BE2C (cell line): ENCODE results near the gene FRYL.
"Not testable (repeated sequence)": the region's sequence is repeated elsewhere in the genome, so short reads cannot be mapped to it uniquely, and the experiment has no call there.

Experiments
- DNase-seq: peaks from one replicate; pipeline ENCODE4 v3.0.0-alpha.2; 2020
- H3K27me3 ChIP-seq: fragments of 250-450 bp; sonication (Bioruptor Pico); 2 replicates; pipeline ENCODE4 v1.5.1; 2020; ENCODE audit warnings: mild to moderate bottlenecking
- H3K36me3 ChIP-seq: fragments of 250-450 bp; sonication (Bioruptor Pico); 2 replicates; pipeline ENCODE4 v1.5.1; 2020; ENCODE audit warnings: mild to moderate bottlenecking
- H3K4me1 ChIP-seq: fragments of 250-450 bp; sonication (Bioruptor Pico); 2 replicates; pipeline ENCODE4 v1.5.1; 2020
- H3K4me3 ChIP-seq: 2 replicates; pipeline ENCODE4 v1.5.1; 2011; ENCODE audit warnings: low read depth, low read length
- H3K9me3 ChIP-seq: fragments of 250-450 bp; sonication (Bioruptor Pico); 2 replicates; pipeline ENCODE4 v1.5.1; 2020
- CTCF ChIP-seq: IDR thresholded peaks from 2 replicates; pipeline ENCODE4 v1.5.1; 2012; ENCODE audit warnings: mild to moderate bottlenecking, low read depth, low read length

FRYL gene

GRCh38 chr4:48812866-48813265 lies 32.8 kb upstream of the FRYL start:
- no peaks in the 10 kb centered on the region for H3K9me3 ChIP-seq
- no peaks in the 10 kb centered on the region; the same call in 1 of the 2 replicates for H3K27me3 ChIP-seq
- no peak overlapping the region for H3K4me3 ChIP-seq
- H3K4me1 ChIP-seq = no peaks in the 10 kb centered on the region
- H3K36me3 ChIP-seq = no peaks in the 10 kb centered on the region
- TF ChIP-seq CTCF = no peak
- no peak for DNase-seq

GRCh38 chr4:48804584-48805301 lies 24.7 kb upstream of the FRYL start:
- no peaks in the 10 kb centered on the region for H3K4me1 ChIP-seq
- H3K27me3 ChIP-seq = no peaks in the 10 kb centered on the region
- no peaks in the 10 kb centered on the region for H3K9me3 ChIP-seq
- H3K4me3 ChIP-seq = no peak overlapping the region
- DNase-seq = no peak
- TF ChIP-seq CTCF = no peak
- H3K36me3 ChIP-seq = no peaks in the 10 kb centered on the region

GRCh38 chr4:48801016-48801715 lies 21.1 kb upstream of the FRYL start:
- no peaks in the 10 kb centered on the region for H3K27me3 ChIP-seq
- no peaks in the 10 kb centered on the region for H3K9me3 ChIP-seq
- no peak overlapping the region for H3K4me3 ChIP-seq
- H3K4me1 ChIP-seq = no peaks in the 10 kb centered on the region
- H3K36me3 ChIP-seq = no peaks in the 10 kb centered on the region
- DNase-seq = no peak
- no peak for TF ChIP-seq CTCF

GRCh38 chr4:48800155-48800554 lies 20.1 kb upstream of the FRYL start:
- H3K4me1 ChIP-seq, H3K9me3 ChIP-seq, DNase-seq, H3K27me3 ChIP-seq, H3K4me3 ChIP-seq, H3K36me3 ChIP-seq: not testable (repeated sequence)

- H3K36me3 ChIP-seq = no peaks in the 10 kb centered on the region
- no peaks in the 10 kb centered on the region for H3K9me3 ChIP-seq
- TF ChIP-seq CTCF = no peak
- no peak overlapping the region for H3K4me3 ChIP-seq
- H3K4me1 ChIP-seq = no peaks in the 10 kb centered on the region
- no peak for DNase-seq
- no peaks in the 10 kb centered on the region for H3K27me3 ChIP-seq
Observed at GRCh38 chr4:48799157-48799556, 19.1 kb upstream of the FRYL start.

GRCh38 chr4:48798117-48798516 lies 18.0 kb upstream of the FRYL start:
- Histone ChIP-seq H3K9me3 (no peaks in the 10 kb centered on the region), H3K36me3 (no peaks in the 10 kb centered on the region), H3K27me3 (no peaks in the 10 kb centered on the region), H3K4me3 (no peak overlapping the region), H3K4me1 (no peaks in the 10 kb centered on the region)
- DNase-seq = no peak
- no peak for TF ChIP-seq CTCF
